Activated CD8-positive, alpha-beta T cell treated with anti-CD3 and anti-CD28 coated beads for 36 hours (primary cell): ENCODE measurements around the gene WRAP73. TPM values are rescaled to one million over a fixed set of nuclear protein-coding genes. Genes with fewer than 3 reads are reported as not detected.

Experiments used
- ATAC-seq: fragments of 200-7000 bp; cut with Tn5 transposase; one replicate; pipeline ENCODE4 v1.10.0; 2021; ENCODE audit warnings: mild to moderate bottlenecking, moderate library complexity
- CTCF ChIA-PET: fragments of 350-600 bp; sonication (Branson Sonifier 250); formaldehyde crosslinking; loops from one replicate; lab custom pipeline; 2021; ENCODE audit warnings: antibody characterized with exemption; lab: Charles Lee
- POLR2A ChIA-PET: fragments of 350-600 bp; sonication (Branson Sonifier 250); formaldehyde crosslinking; loops from one replicate; lab custom pipeline; 2021; ENCODE audit warnings: antibody characterized with exemption; lab: Charles Lee
- DNase-seq: peaks from one replicate; pipeline ENCODE4 v3.0.0-alpha.2; 2020
- H3K27ac Mint-ChIP-seq: one replicate; pipeline ENCODE4 v1.8.0; 2021; ENCODE audit warnings: mild to moderate bottlenecking, mixed read lengths
- H3K27me3 Mint-ChIP-seq: one replicate; pipeline ENCODE4 v1.8.0; 2021; ENCODE audit warnings: mixed read lengths
- H3K36me3 Mint-ChIP-seq: one replicate; pipeline ENCODE4 v1.8.0; 2021; ENCODE audit warnings: low read depth, mixed read lengths
- H3K4me1 Mint-ChIP-seq: one replicate; pipeline ENCODE4 v1.8.0; 2021; ENCODE audit warnings: low read depth, mixed read lengths
- H3K4me3 Mint-ChIP-seq: one replicate; pipeline ENCODE4 v1.8.0; 2021; ENCODE audit warnings: mild to moderate bottlenecking, moderate library complexity, mixed read lengths
- H3K9me3 Mint-ChIP-seq: one replicate; pipeline ENCODE4 v1.8.0; 2021; ENCODE audit warnings: mixed read lengths
- CTCF ChIP-seq: fragments of 200-600 bp; IDR thresholded peaks from one replicate; pipeline ENCODE4 v1.8.0; 2022; ENCODE audit warnings: antibody characterized with exemption, mild to moderate bottlenecking
- intact Hi-C: fragments of 100-400 bp; cut with micrococcal nuclease; formaldehyde crosslinking; loops from one replicate; pipeline ENCODE4 v1.10.0; 2022
- total RNA-seq, 2 experiments: library from RNA; stranded (reverse); gene quantifications; one replicate each; pipeline ENCODE4 v1.2.3, GENCODE V29; 2021

Gene WRAP73
- total RNA-seq, 2 experiments from 2014 or later: 34.2 to 35.4 TPM

GRCh38 chr1:3697104-3697503 lies 47.2 kb upstream of the WRAP73 start:
- no peak overlapping the region for H3K4me3 Mint-ChIP-seq
- TF ChIP-seq CTCF: no peak
- H3K9me3 Mint-ChIP-seq: no peaks in the 10 kb centered on the region
- no peaks in the 10 kb centered on the region for H3K4me1 Mint-ChIP-seq
- peaks cover 13% of the 10 kb centered on the region for H3K27me3 Mint-ChIP-seq
- no peak overlapping the region for H3K27ac Mint-ChIP-seq
- ChIA-PET POLR2A (interaction anchor here (0.6 kb wide), 1 partner anchor 35 kb away, joined by 3 read pairs; no protein-coding TSS in a partner anchor), CTCF (no interaction called here)
- DNase-seq (no peak), ATAC-seq (no peak)
- intact Hi-C loops: no loop called here
- no peaks in the 10 kb centered on the region for H3K36me3 Mint-ChIP-seq

- POLR2A ChIA-PET: interaction anchor here (0.6 kb wide), 1 partner anchor 35 kb away, joined by 3 read pairs; no protein-coding TSS in a partner anchor
- DNase-seq (no peak), ATAC-seq (no peak)
- Mint-ChIP-seq H3K4me1 (no peaks in the 10 kb centered on the region), H3K4me3 (no peak overlapping the region), H3K27me3 (peaks cover 15% of the 10 kb centered on the region), H3K27ac (no peak overlapping the region), H3K36me3 (no peaks in the 10 kb centered on the region), H3K9me3 (no peaks in the 10 kb centered on the region)
- intact Hi-C loops: no loop called here
- no peak for TF ChIP-seq CTCF
- CTCF ChIA-PET: interaction anchor here (1.8 kb wide), 1 partner anchor 28 kb away, joined by 8 read pairs; no protein-coding TSS in a partner anchor
Observed at GRCh38 chr1:3696689-3697088, 46.8 kb upstream of the WRAP73 start.

- CTCF ChIA-PET: interaction anchor here (0.8 to 1.8 kb wide), 5 partner anchors 9 to 31 kb away, joined by 3 to 8 read pairs (median 3); no protein-coding TSS in a partner anchor
- DNase-seq: peak; percentile 48
- no peak overlapping the region for H3K4me3 Mint-ChIP-seq
- peak; percentile 86 for ATAC-seq
- no peaks in the 10 kb centered on the region for H3K4me1 Mint-ChIP-seq
- intact Hi-C loops: no loop called here
- POLR2A ChIA-PET: no interaction called here
- peak; percentile 73 for TF ChIP-seq CTCF
- no peaks in the 10 kb centered on the region for H3K9me3 Mint-ChIP-seq
- H3K27ac Mint-ChIP-seq: no peak overlapping the region
- no peaks in the 10 kb centered on the region for H3K36me3 Mint-ChIP-seq
- peaks cover 15% of the 10 kb centered on the region for H3K27me3 Mint-ChIP-seq
Observed at GRCh38 chr1:3695326-3696217, 45.7 kb upstream of the WRAP73 start.

- POLR2A ChIA-PET: no interaction called here
- intact Hi-C loops: no loop called here
- Mint-ChIP-seq H3K4me3 (no peak overlapping the region), H3K4me1 (no peaks in the 10 kb centered on the region), H3K27me3 (peaks cover 10% of the 10 kb centered on the region), H3K9me3 (no peaks in the 10 kb centered on the region), H3K36me3 (no peaks in the 10 kb centered on the region), H3K27ac (no peak overlapping the region)
- DNase-seq (no peak), ATAC-seq (no peak)
- CTCF ChIA-PET: no interaction called here
- no peak for TF ChIP-seq CTCF
Observed at GRCh38 chr1:3693321-3693720, 43.4 kb upstream of the WRAP73 start.

- ATAC-seq (no peak), DNase-seq (no peak)
- H3K9me3 Mint-ChIP-seq: no peaks in the 10 kb centered on the region
- CTCF ChIA-PET: no interaction called here
- intact Hi-C loops: no loop called here
- H3K27ac Mint-ChIP-seq: no peak overlapping the region
- no peaks in the 10 kb centered on the region for H3K36me3 Mint-ChIP-seq
- POLR2A ChIA-PET: no interaction called here
- TF ChIP-seq CTCF: no peak
- no peaks in the 10 kb centered on the region for H3K4me1 Mint-ChIP-seq
- peaks cover 10% of the 10 kb centered on the region for H3K27me3 Mint-ChIP-seq
- no peak overlapping the region for H3K4me3 Mint-ChIP-seq
Observed at GRCh38 chr1:3692598-3692997, 42.7 kb upstream of the WRAP73 start.
